GF-D8 (cell line): ENCODE data around the gene CREB3L4.

ENCODE experiments used
- DNase-seq: peaks from one replicate; lab custom pipeline; 2025; lab: John Stamatoyannopoulos, UW

Gene CREB3L4

GRCh38 chr1:153937331-153937730, 30.4 kb upstream of the CREB3L4 start:
- no peak for DNase-seq

DNA sequence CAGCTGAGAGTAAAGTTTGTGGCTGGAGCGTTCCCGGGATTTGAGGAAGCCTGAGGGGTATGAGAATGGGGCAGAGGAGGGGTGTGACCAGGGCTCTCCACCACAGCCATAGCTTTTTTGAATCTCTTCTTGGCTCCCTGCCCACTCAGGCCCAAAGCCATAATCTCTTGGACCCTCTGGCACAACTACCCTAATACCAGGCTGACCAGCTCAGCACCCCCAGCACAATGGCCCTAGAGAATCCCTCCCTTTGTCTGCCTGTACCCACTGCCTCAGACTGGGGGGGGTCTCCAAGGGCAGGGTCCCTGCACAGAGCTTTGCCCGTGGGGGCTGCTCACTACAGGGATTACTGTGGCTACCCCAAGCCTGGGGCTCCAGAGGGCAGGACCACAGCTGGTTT, 28.7 kb upstream of the CREB3L4 start:
- DNase-seq, result no peak

- DNase-seq, result no peak
These were observed 28.2 kb upstream of the CREB3L4 start for GRCh38 chr1:153939476-153939875.

- no peak for DNase-seq
These were observed 26.9 kb upstream of the CREB3L4 start for GRCh38 chr1:153940756-153941155.

DNA sequence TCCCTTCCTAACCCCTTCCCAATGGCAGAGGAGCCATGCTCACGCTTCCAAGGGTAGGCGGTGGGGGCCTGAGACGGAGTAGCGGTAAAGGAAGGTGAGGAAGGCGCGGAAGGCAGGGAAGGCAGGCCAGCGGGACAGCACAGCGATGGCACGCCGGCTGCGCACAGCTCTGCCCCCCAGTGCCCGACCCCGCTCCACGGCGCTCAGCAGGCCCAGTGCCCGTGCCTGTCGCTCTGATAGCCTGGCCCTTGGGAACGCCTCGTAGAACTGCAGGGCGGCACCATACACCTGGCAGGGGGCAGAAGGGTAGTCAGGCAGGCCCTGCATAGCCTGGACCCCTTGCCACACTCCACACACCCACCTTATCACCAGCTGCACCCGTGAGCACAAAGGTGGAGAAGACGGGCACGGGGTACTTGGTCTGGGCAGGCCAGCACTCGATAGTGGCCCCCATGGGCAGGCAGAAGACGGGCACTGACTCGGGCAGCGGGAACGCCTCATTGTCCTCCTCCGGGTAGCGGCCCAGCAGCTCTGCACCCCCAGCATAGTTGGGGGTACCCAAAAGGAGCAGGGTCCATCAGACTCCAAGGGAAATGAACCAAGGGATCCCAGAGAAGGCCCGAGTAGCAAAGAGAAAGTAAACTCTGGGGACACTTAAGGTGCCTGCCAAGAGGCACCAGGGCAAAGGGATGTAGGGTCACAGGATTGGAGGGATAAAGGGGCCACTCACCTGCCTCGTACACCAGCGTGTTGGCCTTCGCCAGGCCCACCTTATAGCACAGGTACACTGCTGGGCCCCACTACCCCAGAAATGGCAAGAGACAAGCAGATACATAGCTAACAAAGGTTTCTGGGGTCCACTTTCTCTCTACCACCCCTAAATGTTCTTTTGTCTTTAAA, 25.6 kb upstream of the CREB3L4 start:
- no peak for DNase-seq

DNA sequence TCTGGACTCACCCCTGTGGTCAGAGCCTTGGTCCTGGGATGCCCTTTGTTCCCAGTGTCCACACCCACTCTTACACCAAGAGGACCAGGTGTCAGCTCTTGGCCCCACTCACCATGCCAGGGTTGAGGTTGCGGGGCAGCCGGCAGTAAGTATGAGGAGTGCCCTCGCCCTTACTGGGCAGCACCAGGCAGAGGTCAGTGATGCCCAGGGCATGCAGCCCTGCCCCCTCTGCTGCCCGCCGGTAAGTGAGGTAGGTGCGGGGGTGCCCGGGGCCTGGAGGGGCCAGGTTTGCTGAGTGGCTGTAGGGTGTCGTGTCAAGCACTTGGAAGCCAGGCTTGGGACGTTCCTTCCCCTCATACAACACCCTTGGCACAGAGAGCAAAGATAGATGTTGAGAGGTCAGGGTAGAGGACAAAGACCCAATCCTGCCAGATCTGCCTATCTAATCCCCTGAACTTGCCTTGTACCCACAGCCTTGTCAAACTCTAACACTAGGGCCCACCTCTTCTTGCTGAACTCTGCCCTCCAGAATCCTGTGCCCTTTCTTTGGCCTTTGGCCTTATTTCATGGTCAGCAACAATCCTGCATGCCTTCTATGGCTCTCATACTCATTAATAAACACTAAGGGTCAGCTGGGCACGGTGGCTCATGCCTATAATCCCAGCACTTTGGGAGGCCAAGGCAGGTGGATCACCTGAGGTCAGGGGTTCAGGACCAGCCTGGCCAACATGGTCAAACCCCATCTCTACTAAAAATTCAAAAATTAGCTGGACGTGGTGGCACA, 24.7 kb upstream of the CREB3L4 start:
- no peak for DNase-seq

GRCh38 chr1:153944005-153944826, 23.5 kb upstream of the CREB3L4 start:
- no peak for DNase-seq

DNA sequence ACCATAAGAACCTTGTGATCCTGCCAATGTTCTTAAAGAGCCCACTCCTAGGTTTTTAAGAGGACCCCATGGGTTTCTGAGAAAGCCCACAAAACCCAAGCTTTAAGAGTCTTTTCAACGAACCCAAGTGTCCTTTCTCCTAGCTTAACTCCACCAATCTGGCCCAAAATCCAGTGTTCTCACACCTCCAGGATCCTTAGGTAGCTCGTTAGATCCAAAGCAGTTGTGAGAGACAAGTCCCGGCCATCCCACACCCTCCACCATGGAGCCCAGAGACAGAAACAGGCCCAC, 22.9 kb upstream of the CREB3L4 start:
- DNase-seq, result no peak

- peak; percentile 87 for DNase-seq
These were observed 22.4 kb upstream of the CREB3L4 start for GRCh38 chr1:153945131-153945794.

DNA sequence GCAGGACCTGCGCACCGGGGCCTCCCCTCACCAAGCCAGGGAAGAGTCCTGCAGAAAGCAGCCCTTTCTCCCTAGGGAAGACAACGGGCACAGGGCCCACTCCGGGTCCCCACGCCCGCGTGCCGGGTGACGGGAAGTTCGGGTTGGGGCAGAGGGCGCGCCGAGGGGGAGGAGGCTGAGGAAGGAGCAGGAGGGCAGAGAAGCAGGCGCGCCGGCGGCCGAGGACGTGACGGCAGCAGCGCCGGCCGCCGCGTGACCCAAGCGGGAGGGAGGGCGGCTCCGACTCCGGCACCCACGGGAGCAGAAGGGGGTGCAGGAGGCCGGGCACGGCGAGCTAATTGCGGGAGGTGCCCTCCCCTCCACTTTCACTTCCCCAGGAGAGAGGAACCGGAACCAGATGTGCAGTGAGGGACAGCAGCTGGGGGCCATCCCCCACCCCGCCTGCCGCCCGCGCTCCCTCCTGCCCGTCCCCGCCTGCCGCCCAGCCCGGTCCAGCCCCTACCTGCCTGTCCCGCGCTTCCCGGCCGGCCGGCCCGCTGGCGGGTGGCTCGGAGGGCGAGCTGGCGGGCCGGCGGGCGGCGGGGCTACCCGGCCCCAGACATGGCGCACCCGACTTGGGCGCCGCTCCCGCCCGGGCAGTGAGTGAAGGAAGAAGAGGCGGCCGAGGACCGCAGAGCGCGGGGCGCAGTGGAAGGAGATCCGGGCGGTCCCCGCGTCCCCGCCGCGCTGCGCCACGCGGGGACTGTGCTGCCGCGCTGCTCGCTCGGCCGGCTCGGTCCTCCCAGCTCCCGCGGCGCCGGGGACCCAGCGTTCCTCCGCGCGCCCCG, 21.7 kb upstream of the CREB3L4 start:
- peak; percentile 83 for DNase-seq

GRCh38 chr1:153946622-153947241, 21.0 kb upstream of the CREB3L4 start, which contains the start of gene DENND4B:
Gene DENND4B, minus strand, starts transcription at chr1:153946718. Its CDS starts 2,344 bp downstream, at chr1:153944374.
- DNase-seq, result peak; percentile 59

GRCh38 chr1:153951183-153951582, 16.5 kb upstream of the CREB3L4 start:
- no peak for DNase-seq

DNA sequence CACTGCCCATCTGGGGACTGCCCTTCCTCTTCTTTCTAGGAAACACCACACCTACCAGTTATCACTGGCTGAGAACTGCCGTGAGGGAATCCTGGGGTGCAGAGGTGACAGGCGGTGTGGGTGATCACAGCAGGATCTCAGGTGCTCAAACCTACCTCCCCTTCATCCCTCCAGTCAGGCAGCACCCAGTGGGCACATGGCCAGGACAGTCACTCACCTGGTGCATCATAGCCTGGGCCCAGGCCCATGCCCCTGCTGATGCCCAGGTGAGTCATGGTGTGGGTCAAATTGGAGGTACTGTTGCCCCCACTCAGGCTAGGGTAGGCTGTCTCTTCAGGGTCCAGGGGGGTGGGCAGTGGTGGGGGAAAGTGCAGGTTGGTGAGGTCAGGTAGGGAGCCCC, 15.9 kb upstream of the CREB3L4 start:
- no peak for DNase-seq

GRCh38 chr1:153953859-153954365, 13.8 kb upstream of the CREB3L4 start:
- no peak for DNase-seq

DNA sequence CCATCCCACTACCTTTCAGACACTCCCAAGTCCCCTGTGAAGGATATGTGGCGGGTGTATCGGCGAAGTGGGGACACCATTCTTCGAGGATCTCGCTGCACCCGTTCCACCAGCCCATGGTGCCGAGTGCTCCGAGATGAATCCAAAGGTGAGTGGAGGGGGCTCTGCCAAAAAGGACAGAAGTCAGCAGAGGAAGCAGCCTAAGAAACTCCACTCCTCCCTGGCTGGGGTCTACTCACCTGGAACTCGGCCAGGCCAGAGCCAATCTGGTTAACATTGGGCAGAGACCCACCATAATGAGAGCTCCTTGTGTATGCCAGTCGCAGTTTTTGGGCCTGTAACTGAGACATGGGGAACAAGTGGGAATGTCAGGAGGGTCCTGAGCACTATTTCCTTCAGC, 12.9 kb upstream of the CREB3L4 start:
- no peak for DNase-seq

GRCh38 chr1:153956997-153957715, 10.5 kb upstream of the CREB3L4 start:
- no peak for DNase-seq

GRCh38 chr1:153957744-153958110, 10.0 kb upstream of the CREB3L4 start:
- no peak for DNase-seq

GRCh38 chr1:153958111-153958960, 9.4 kb upstream of the CREB3L4 start, which contains the start of gene CRTC2:
Gene CRTC2, minus strand, starts transcription at chr1:153958612. Its CDS starts 115 bp downstream, at chr1:153958497.
- peak; percentile 94 for DNase-seq

DNA sequence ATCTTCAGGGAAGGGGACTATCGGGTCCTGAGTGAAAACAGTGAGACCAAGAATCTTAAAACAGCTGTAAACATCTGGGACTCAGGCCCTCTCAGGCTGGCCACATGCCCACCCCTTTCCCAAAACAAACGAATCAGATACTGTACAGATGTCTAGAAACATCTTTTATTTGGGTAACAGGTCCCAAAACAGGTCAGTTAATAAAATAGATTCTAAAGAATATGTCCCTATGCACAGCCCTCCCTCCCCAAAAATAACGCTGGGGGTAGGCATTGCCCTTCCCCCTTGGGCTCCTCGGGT, 8.8 kb upstream of the CREB3L4 start:
- DNase-seq, result no peak
